ENCODE results near the gene CDKAL1. TPM values are rescaled to one million over a fixed set of nuclear protein-coding genes. Genes with fewer than 3 reads are reported as not detected.

Gene CDKAL1
- total RNA-seq, 2 donors from 2014 or later, result 23.5 to 26.4 TPM

DNA sequence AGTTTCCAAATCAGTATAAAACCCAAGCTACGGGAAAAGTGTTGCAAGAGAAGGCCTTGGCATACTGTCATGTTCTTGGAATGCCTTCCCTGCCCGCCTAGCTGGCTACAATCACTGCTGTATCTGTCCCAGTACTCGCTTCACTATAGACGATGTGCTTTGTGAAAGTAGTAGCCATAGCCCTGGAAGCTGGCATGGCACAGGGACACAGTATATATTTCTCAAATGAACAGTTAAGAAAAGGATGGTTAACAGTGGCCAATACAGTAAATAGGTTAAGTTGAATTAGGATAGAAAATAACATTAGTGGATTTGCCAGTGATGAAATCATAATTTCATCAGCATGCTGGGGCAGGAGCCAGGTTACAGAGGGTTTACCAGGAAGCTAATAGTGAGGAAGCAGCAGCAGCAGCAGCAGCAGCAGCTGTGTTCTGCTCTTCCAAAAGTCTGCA, 499.3 kb downstream of the CDKAL1 start:
- Mint-ChIP-seq H3K36me3 (ENCODE audit: low read depth) (peaks cover 10% of the 10 kb centered on the region), H3K27me3 (ENCODE audit: insufficient read depth) (no peaks in the 10 kb centered on the region), H3K4me1 (peaks cover 7% of the 10 kb centered on the region), H3K27ac (no peak overlapping the region), H3K4me3 (no peak overlapping the region), H3K9me3 (no peaks in the 10 kb centered on the region)
- Histone ChIP-seq H3K4me1 (ENCODE audit: control insufficient read depth, insufficient read depth, low read length) (no peaks in the 10 kb centered on the region), H3K9me3 (ENCODE audit: control insufficient read depth, low read length) (no peaks in the 10 kb centered on the region), H3K36me3 (ENCODE audit: control insufficient read depth, insufficient read depth, low read length) (no peaks in the 10 kb centered on the region), H3K27ac (ENCODE audit: low read depth, low read length) (no peak overlapping the region), H3K27me3 (ENCODE audit: control insufficient read depth, insufficient read depth, low read length, poor library complexity, severe bottlenecking) (no peaks in the 10 kb centered on the region), H3K4me3 (ENCODE audit: low read length) (no peak overlapping the region), H3K9ac (ENCODE audit: extremely low read depth, low read length, poor library complexity, severe bottlenecking) (no peak overlapping the region)
- WGBS, 2 experiments (ENCODE audit: insufficient coverage in 1 of 2, insufficient read length in 1 of 2), result 94 to 98% methylated on average over 4 of the region's 4 CpGs
- TF ChIP-seq, protein P1, sequence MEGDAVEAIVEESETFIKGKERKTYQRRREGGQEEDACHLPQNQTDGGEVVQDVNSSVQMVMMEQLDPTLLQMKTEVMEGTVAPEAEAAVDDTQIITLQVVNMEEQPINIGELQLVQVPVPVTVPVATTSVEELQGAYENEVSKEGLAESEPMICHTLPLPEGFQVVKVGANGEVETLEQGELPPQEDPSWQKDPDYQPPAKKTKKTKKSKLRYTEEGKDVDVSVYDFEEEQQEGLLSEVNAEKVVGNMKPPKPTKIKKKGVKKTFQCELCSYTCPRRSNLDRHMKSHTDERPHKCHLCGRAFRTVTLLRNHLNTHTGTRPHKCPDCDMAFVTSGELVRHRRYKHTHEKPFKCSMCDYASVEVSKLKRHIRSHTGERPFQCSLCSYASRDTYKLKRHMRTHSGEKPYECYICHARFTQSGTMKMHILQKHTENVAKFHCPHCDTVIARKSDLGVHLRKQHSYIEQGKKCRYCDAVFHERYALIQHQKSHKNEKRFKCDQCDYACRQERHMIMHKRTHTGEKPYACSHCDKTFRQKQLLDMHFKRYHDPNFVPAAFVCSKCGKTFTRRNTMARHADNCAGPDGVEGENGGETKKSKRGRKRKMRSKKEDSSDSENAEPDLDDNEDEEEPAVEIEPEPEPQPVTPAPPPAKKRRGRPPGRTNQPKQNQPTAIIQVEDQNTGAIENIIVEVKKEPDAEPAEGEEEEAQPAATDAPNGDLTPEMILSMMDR (conservative IDR thresholded peaks at IDR 0.05), result no peak
- DNase-seq, result no peak

DNA sequence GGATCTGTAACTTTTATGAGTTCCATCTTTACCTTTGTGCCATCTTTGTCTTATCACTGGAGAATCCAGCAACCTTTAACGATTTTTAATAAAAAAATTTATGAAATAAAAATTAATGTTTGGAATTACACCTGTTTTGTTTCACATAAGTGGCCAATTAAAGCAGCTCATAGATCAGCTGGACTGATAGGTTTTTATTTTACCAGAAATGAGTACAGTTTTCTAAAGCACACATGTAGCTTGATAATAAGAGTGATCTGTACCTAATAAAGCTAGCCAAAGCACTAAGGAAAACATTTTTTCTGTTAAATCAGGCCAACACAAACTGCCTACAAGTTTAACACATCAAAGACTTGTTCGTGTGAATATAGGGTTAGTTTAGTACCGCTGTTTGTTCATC, 500.1 kb downstream of the CDKAL1 start:
- Histone ChIP-seq H3K9ac (ENCODE audit: extremely low read depth, low read length, poor library complexity, severe bottlenecking) (no peak overlapping the region), H3K9me3 (ENCODE audit: control insufficient read depth, low read length) (no peaks in the 10 kb centered on the region), H3K27ac (ENCODE audit: low read depth, low read length) (no peak overlapping the region), H3K27me3 (ENCODE audit: control insufficient read depth, insufficient read depth, low read length, poor library complexity, severe bottlenecking) (no peaks in the 10 kb centered on the region), H3K4me3 (ENCODE audit: low read length) (no peak overlapping the region), H3K36me3 (ENCODE audit: control insufficient read depth, insufficient read depth, low read length) (no peaks in the 10 kb centered on the region), H3K4me1 (ENCODE audit: control insufficient read depth, insufficient read depth, low read length) (no peaks in the 10 kb centered on the region)
- H3K27me3 Mint-ChIP-seq (ENCODE audit: insufficient read depth), result no peaks in the 10 kb centered on the region
- 100% methylated on average over 1 to 2 of the region's 3 CpGs for WGBS, 2 experiments (ENCODE audit: insufficient coverage in 1 of 2, insufficient read length in 1 of 2)
- TF ChIP-seq, protein P1 (conservative IDR thresholded peaks at IDR 0.05), result no peak
- DNase-seq, result no peak
- no peak overlapping the region for H3K4me3 Mint-ChIP-seq
- no peaks in the 10 kb centered on the region for H3K9me3 Mint-ChIP-seq
- peaks cover 7% of the 10 kb centered on the region for H3K4me1 Mint-ChIP-seq
- H3K27ac Mint-ChIP-seq, result no peak overlapping the region
- H3K36me3 Mint-ChIP-seq (ENCODE audit: low read depth), result peaks cover 10% of the 10 kb centered on the region

DNA sequence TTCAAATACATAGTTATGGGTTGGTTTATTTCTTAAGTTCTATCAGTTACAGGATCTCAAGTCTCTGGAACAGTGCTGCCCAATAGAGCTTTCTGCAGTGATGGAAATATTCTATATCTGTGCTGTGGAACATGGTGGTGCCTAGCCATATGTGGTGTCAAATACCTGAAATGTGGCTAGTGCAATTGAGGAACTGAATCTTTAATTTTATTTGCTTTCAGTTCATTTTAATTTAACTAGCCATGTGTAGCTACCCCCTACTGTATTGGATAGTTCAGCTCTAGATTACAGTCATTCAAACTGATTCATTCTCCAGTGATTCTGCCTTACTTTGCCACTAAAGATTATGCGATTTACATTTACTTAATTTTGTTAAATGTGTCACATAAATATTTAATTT, 503.2 kb downstream of the CDKAL1 start:
- Mint-ChIP-seq H3K27ac (no peak overlapping the region), H3K4me3 (no peak overlapping the region), H3K36me3 (ENCODE audit: low read depth) (no peaks in the 10 kb centered on the region), H3K9me3 (no peaks in the 10 kb centered on the region), H3K27me3 (ENCODE audit: insufficient read depth) (no peaks in the 10 kb centered on the region), H3K4me1 (peaks cover 13% of the 10 kb centered on the region)
- H3K4me3 ChIP-seq (ENCODE audit: low read length), result no peak overlapping the region
- TF ChIP-seq, protein P1 (conservative IDR thresholded peaks at IDR 0.05), result no peak
- no peaks in the 10 kb centered on the region for H3K36me3 ChIP-seq (ENCODE audit: control insufficient read depth, insufficient read depth, low read length)
- WGBS, 2 experiments (ENCODE audit: insufficient coverage in 1 of 2, insufficient read length in 1 of 2), result 100% methylated on average over 1 of the region's 1 CpG; no CpG with 5 or more reads in 1 of the 2 experiments
- peaks cover 3% of the 10 kb centered on the region for H3K4me1 ChIP-seq (ENCODE audit: control insufficient read depth, insufficient read depth, low read length)
- no peak overlapping the region for H3K27ac ChIP-seq (ENCODE audit: low read depth, low read length)
- H3K9me3 ChIP-seq (ENCODE audit: control insufficient read depth, low read length), result no peaks in the 10 kb centered on the region
- H3K27me3 ChIP-seq (ENCODE audit: control insufficient read depth, insufficient read depth, low read length, poor library complexity, severe bottlenecking), result no peaks in the 10 kb centered on the region
- no peak overlapping the region for H3K9ac ChIP-seq (ENCODE audit: extremely low read depth, low read length, poor library complexity, severe bottlenecking)
- DNase-seq, result no peak

Measured in endodermal cell (in vitro differentiated cells).